Measurements from ENCODE around the gene MUSK. TPM values are rescaled to one million over a fixed set of nuclear protein-coding genes. Genes with fewer than 3 reads are reported as not detected.

MUSK gene
- total and polyA plus RNA-seq, 2 of the 8 experiments (the other 6 are each of a cell fraction or from before 2014, with no cell fraction given): not detected

GRCh38 chr9:110763568-110763967, 95.0 kb downstream of the MUSK start:
- Histone ChIP-seq H4K8ac (ENCODE audit: extremely low read depth, insufficient read depth, low read length) (no peak overlapping the region), H2AK5ac (ENCODE audit: low read depth, low read length) (no peak overlapping the region), H3K23ac (ENCODE audit: insufficient read length) (no peak overlapping the region), H4K20me1 (replicated peaks in 1 of 2; ENCODE audit: control insufficient read depth in 1 of 2, insufficient read depth in 2 of 2, low read length in 2 of 2) (no peaks in the 10 kb centered on the region), H3K4ac (replicated peaks; ENCODE audit: insufficient read length, low read depth, low read length) (no peak overlapping the region), H2BK12ac (ENCODE audit: low read depth, low read length) (no peak overlapping the region), H2BK20ac (ENCODE audit: low read length) (no peak overlapping the region), H3K18ac (ENCODE audit: extremely low read depth, low read length) (no peak overlapping the region), H3K4me2 (ENCODE audit: insufficient read depth in 1 of 2, low read depth in 2 of 2, low read length in 2 of 2) (no peak overlapping the region), H2BK15ac (ENCODE audit: low read length) (no peak overlapping the region), H3K9me3 (ENCODE audit: insufficient read depth in 2 of 2, low read depth in 1 of 2, low read length in 1 of 2) (no peaks in the 10 kb centered on the region), H2BK5ac (ENCODE audit: low read depth, low read length) (no peak overlapping the region), H3K23me2 (ENCODE audit: low read depth, low read length) (no peaks in the 10 kb centered on the region), H3K4me3 (ENCODE audit: extremely low read depth in 1 of 4, insufficient read depth in 2 of 4, low read depth in 3 of 4, low read length in 4 of 4) (no peak overlapping the region), H3K14ac (ENCODE audit: insufficient read length) (no peak overlapping the region), H2AFZ (ENCODE audit: low read length) (no peak overlapping the region), H3K9ac (replicated peaks in 1 of 4; ENCODE audit: extremely low read depth in 1 of 4, low read depth in 3 of 4, low read length in 3 of 4) (no peak overlapping the region), H3K36me3 (ENCODE audit: control insufficient read depth in 2 of 4, insufficient read depth in 4 of 4, low read length in 3 of 4) (no peaks in the 10 kb centered on the region), H3K79me1 (ENCODE audit: low read depth, low read length) (no peaks in the 10 kb centered on the region), H3K27ac (ENCODE audit: low read depth, low read length) (no peak overlapping the region), H2BK120ac (replicated peaks; ENCODE audit: low read depth, low read length) (no peak overlapping the region), H3K79me2 (ENCODE audit: control insufficient read depth in 1 of 2, insufficient read depth in 2 of 2, low read length in 2 of 2) (no peaks in the 10 kb centered on the region), H3K56ac (replicated peaks; ENCODE audit: insufficient read length, low read depth, low read length) (no peak overlapping the region), H4K5ac (ENCODE audit: insufficient read length, low read depth, low read length) (no peak overlapping the region), H4K91ac (replicated peaks; ENCODE audit: insufficient read length, low read length) (no peak overlapping the region), H3K27me3 (replicated peaks in 1 of 4; ENCODE audit: control insufficient read depth in 3 of 4, extremely low read depth in 1 of 4, insufficient read depth in 3 of 4, low read length in 3 of 4) (no peaks in the 10 kb centered on the region), H3K4me1 (replicated peaks in 1 of 4; ENCODE audit: control insufficient read depth in 3 of 4, insufficient read depth in 4 of 4, low read length in 3 of 4) (no peaks in the 10 kb centered on the region)
- POLR2A ChIA-PET (ENCODE audit: partially characterized antibody): no interaction called here
- DNase-seq (ENCODE audit: low read depth in 1 of 2, low spot score in 2 of 2) (no peak), FAIRE-seq (no peak)
- no peak for TF ChIP-seq TBP (IDR thresholded peaks at IDR 0.05; ENCODE audit: low read depth, low read length)
- TF ChIP-seq EP300 (IDR thresholded peaks at IDR 0.05; ENCODE audit: borderline replicate concordance in 1 of 2, low read depth in 2 of 2, low read length in 2 of 2): no peak
- no peak for TF ChIP-seq USF2 (IDR thresholded peaks at IDR 0.05; ENCODE audit: low read length)
- TF ChIP-seq SAP30 (IDR thresholded peaks at IDR 0.05; ENCODE audit: insufficient read depth, insufficient replicate concordance, low read length): no peak
- TF ChIP-seq CBX8 (IDR thresholded peaks at IDR 0.05; ENCODE audit: borderline replicate concordance, low read depth, low read length): no peak
- TF ChIP-seq SIRT6 (IDR thresholded peaks at IDR 0.05; ENCODE audit: low read length): no peak
- TF ChIP-seq POLR2AphosphoS5 (IDR thresholded peaks at IDR 0.05; ENCODE audit: low read depth, low read length): no peak
- no peak for TF ChIP-seq ATF3 (IDR thresholded peaks at IDR 0.05; ENCODE audit: insufficient read depth, low read depth, low read length)
- no peak for TF ChIP-seq TEAD4 (IDR thresholded peaks at IDR 0.05; ENCODE audit: low read depth, low read length)
- TF ChIP-seq PHF8 (conservative IDR thresholded peaks at IDR 0.05; ENCODE audit: low read depth, low read length): no peak
- CTCF ChIA-PET (ENCODE audit: partially characterized antibody): no interaction called here
- 89% methylated on average over 1 of the region's 1 CpG; no CpG with 5 or more reads in 1 of the 2 experiments for WGBS, 2 experiments (ENCODE audit: extremely low coverage in 1 of 2, insufficient coverage in 1 of 2, insufficient read length in 1 of 2, insufficient replicate concordance in 2 of 2, low coverage in 1 of 2, low lambda C conversion rate in 2 of 2, missing lambda C conversion rate in 1 of 2)
